Measurements from ENCODE around the gene ACE.
A peak's percentile ranks its signal among the peaks of the same experiment; 100 is the strongest.

Gene ACE

GRCh38 chr17:63442549-63443035, 34.3 kb upstream of the ACE start:
- no peaks in the 10 kb centered on the region for H3K79me2 ChIP-seq (ENCODE audit: insufficient read depth, low read depth)
- no peak overlapping the region for H3K4me2 ChIP-seq
- H3K4me3 ChIP-seq (IDR thresholded peaks at IDR 0.05; ENCODE audit: insufficient read depth, low read depth, low read length): no peak overlapping the region
- TF ChIP-seq CTCF (conservative IDR thresholded peaks at IDR 0.05; ENCODE audit: low read depth, low read length): no peak
- no peak overlapping the region for H2AFZ ChIP-seq (ENCODE audit: low read depth)
- H3K27me3 ChIP-seq (ENCODE audit: insufficient read depth, low read depth): no peaks in the 10 kb centered on the region
- peaks cover 24% of the 10 kb centered on the region for H3K4me1 ChIP-seq (ENCODE audit: low read depth, poor library complexity, severe bottlenecking)
- H3K9ac ChIP-seq: no peak overlapping the region
- no peak overlapping the region for H3K27ac ChIP-seq
- H3K36me3 ChIP-seq (ENCODE audit: insufficient read depth): no peaks in the 10 kb centered on the region
- H4K20me1 ChIP-seq (ENCODE audit: insufficient read depth): no peaks in the 10 kb centered on the region

- H3K36me3 ChIP-seq (ENCODE audit: insufficient read depth): no peaks in the 10 kb centered on the region
- peaks cover 24% of the 10 kb centered on the region for H3K4me1 ChIP-seq (ENCODE audit: low read depth, poor library complexity, severe bottlenecking)
- no peak overlapping the region for H2AFZ ChIP-seq (ENCODE audit: low read depth)
- no peaks in the 10 kb centered on the region for H4K20me1 ChIP-seq (ENCODE audit: insufficient read depth)
- no peak overlapping the region for H3K4me2 ChIP-seq
- no peak overlapping the region for H3K9ac ChIP-seq
- no peak overlapping the region for H3K27ac ChIP-seq
- no peak overlapping the region for H3K4me3 ChIP-seq (IDR thresholded peaks at IDR 0.05; ENCODE audit: insufficient read depth, low read depth, low read length)
- TF ChIP-seq CTCF (conservative IDR thresholded peaks at IDR 0.05; ENCODE audit: low read depth, low read length): no peak
- H3K79me2 ChIP-seq (ENCODE audit: insufficient read depth, low read depth): no peaks in the 10 kb centered on the region
- no peaks in the 10 kb centered on the region for H3K27me3 ChIP-seq (ENCODE audit: insufficient read depth, low read depth)
Measured at GRCh38 chr17:63443053-63443452, 33.8 kb upstream of the ACE start.

GRCh38 chr17:63444457-63444856, 32.4 kb upstream of the ACE start:
- Histone ChIP-seq H3K36me3 (ENCODE audit: insufficient read depth) (no peaks in the 10 kb centered on the region), H3K27me3 (ENCODE audit: insufficient read depth, low read depth) (no peaks in the 10 kb centered on the region), H2AFZ (ENCODE audit: low read depth) (no peak overlapping the region), H3K4me2 (0 out of 2 replicates have a peak overlapping the region, but pooled peaks have one; percentile 79), H4K20me1 (ENCODE audit: insufficient read depth) (no peaks in the 10 kb centered on the region), H3K4me3 (IDR thresholded peaks at IDR 0.05; ENCODE audit: insufficient read depth, low read depth, low read length) (no peak overlapping the region), H3K79me2 (ENCODE audit: insufficient read depth, low read depth) (no peaks in the 10 kb centered on the region), H3K4me1 (ENCODE audit: low read depth, poor library complexity, severe bottlenecking) (peaks cover 21% of the 10 kb centered on the region), H3K27ac (no peak overlapping the region), H3K9ac (no peak overlapping the region; the same call in 1 of the 2 replicates)
- TF ChIP-seq CTCF (conservative IDR thresholded peaks at IDR 0.05; ENCODE audit: low read depth, low read length): no peak

- Histone ChIP-seq H3K27ac (no peak overlapping the region), H3K9ac (peak overlapping the region; percentile 99; the same call in 1 of the 2 replicates)
Measured at GRCh38 chr17:63445065-63445464, 31.8 kb upstream of the ACE start.

More at GRCh38 chr17:63445065-63445464, 31.8 kb upstream of the ACE start:
- no peak for TF ChIP-seq CTCF (conservative IDR thresholded peaks at IDR 0.05; ENCODE audit: low read depth, low read length)
- H2AFZ ChIP-seq (ENCODE audit: low read depth): peak overlapping the region; percentile 99; the same call in 1 of the 2 replicates
- H3K27me3 ChIP-seq (ENCODE audit: insufficient read depth, low read depth): no peaks in the 10 kb centered on the region
- H3K36me3 ChIP-seq (ENCODE audit: insufficient read depth): no peaks in the 10 kb centered on the region
- peak overlapping the region; percentile 79 for H3K4me2 ChIP-seq
- no peak overlapping the region for H3K4me3 ChIP-seq (IDR thresholded peaks at IDR 0.05; ENCODE audit: insufficient read depth, low read depth, low read length)
- no peaks in the 10 kb centered on the region for H3K79me2 ChIP-seq (ENCODE audit: insufficient read depth, low read depth)
- H3K4me1 ChIP-seq (ENCODE audit: low read depth, poor library complexity, severe bottlenecking): peaks cover 15% of the 10 kb centered on the region
- no peaks in the 10 kb centered on the region for H4K20me1 ChIP-seq (ENCODE audit: insufficient read depth)

Data from KMS-11 (cell line).